AG04450 (cell line): ENCODE measurements around the gene INSYN1. TPM values are rescaled to one million over a fixed set of nuclear protein-coding genes. Genes with fewer than 3 reads are reported as not detected.

ENCODE experiments used
- CTCF ChIA-PET: fragments of 300-600, 350-600 bp; formaldehyde crosslinking; extraction: SDS; loops from one replicate; lab custom pipeline; 2022; ENCODE audit warnings: antibody characterized with exemption, inconsistent platforms; lab: Charles Lee
- POLR2A ChIA-PET: fragments of 350-600 bp; formaldehyde crosslinking; extraction: SDS; loops from one replicate; lab custom pipeline; 2021; ENCODE audit warnings: antibody characterized with exemption, inconsistent platforms; lab: Yijun Ruan, JAX
- DNase-seq: peaks from one replicate; pipeline ENCODE4 v3.0.0-alpha.2; 2011; ENCODE audit warnings: low read depth, low spot score
- H3K27ac ChIP-seq: one replicate; pipeline ENCODE4 v1.5.1; 2012; ENCODE audit warnings: low read depth, low read length, control low read depth
- H3K27me3 ChIP-seq: one replicate; pipeline ENCODE4 v1.6.0; 2012; ENCODE audit warnings: low read length; ENCODE audit not compliant: control insufficient read depth, insufficient read depth
- H3K4me3 ChIP-seq: 2 replicates; pipeline ENCODE4 v1.5.1; 2011; ENCODE audit warnings: mild to moderate bottlenecking, low read depth, low read length, control low read depth
- H3K9me3 ChIP-seq: 2 replicates; pipeline ENCODE4 v1.5.1; 2012; ENCODE audit warnings: low read length; ENCODE audit not compliant: control insufficient read depth, insufficient read depth
- polyA plus RNA-seq: library from polyadenylated mRNA; depleted of rRNA; stranded (reverse); fragments of >200 nt; gene quantifications from 2 replicates; pipeline ENCODE4 v1.2.3, GENCODE V29; 2011
- TF ChIP-seq, protein P1 (sequence below): IDR thresholded peaks from 2 replicates; pipeline ENCODE4 v1.5.1; 2011; ENCODE audit warnings: low read depth, low read length, control low read depth, inconsistent platforms

The INSYN1 gene
- polyA plus RNA-seq, 1 experiment = 0.29 TPM

DNA sequence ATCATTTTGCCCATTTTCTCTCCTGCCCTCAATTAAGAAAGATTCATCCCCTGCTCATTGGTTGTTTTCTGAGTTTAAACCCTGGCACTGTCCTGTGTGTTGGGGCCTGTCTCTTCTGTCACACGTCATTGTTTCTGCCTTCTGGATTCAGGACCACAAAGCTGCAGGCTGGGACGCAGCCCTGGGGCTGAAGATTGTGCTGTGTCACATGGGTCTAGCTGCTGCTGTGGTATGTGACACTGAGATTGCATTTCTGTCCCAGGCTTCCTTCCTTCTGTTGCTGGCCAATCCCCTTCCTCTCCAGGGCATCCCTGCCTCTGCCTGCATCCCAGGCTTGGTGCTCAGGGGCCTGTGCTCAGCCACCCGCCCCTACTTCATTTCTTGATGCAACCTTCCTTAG lies 28.9 kb downstream of the INSYN1 start:
- DNase-seq = no peak
- POLR2A ChIA-PET = no interaction called here
- CTCF ChIA-PET = no interaction called here
- no peak overlapping the region for H3K4me3 ChIP-seq
- no peaks in the 10 kb centered on the region; the same call in 1 of the 2 replicates for H3K9me3 ChIP-seq
- TF ChIP-seq, protein P1, sequence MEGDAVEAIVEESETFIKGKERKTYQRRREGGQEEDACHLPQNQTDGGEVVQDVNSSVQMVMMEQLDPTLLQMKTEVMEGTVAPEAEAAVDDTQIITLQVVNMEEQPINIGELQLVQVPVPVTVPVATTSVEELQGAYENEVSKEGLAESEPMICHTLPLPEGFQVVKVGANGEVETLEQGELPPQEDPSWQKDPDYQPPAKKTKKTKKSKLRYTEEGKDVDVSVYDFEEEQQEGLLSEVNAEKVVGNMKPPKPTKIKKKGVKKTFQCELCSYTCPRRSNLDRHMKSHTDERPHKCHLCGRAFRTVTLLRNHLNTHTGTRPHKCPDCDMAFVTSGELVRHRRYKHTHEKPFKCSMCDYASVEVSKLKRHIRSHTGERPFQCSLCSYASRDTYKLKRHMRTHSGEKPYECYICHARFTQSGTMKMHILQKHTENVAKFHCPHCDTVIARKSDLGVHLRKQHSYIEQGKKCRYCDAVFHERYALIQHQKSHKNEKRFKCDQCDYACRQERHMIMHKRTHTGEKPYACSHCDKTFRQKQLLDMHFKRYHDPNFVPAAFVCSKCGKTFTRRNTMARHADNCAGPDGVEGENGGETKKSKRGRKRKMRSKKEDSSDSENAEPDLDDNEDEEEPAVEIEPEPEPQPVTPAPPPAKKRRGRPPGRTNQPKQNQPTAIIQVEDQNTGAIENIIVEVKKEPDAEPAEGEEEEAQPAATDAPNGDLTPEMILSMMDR = no peak
- H3K27me3 ChIP-seq = peaks cover 17% of the 10 kb centered on the region
- no peak overlapping the region for H3K27ac ChIP-seq

DNA sequence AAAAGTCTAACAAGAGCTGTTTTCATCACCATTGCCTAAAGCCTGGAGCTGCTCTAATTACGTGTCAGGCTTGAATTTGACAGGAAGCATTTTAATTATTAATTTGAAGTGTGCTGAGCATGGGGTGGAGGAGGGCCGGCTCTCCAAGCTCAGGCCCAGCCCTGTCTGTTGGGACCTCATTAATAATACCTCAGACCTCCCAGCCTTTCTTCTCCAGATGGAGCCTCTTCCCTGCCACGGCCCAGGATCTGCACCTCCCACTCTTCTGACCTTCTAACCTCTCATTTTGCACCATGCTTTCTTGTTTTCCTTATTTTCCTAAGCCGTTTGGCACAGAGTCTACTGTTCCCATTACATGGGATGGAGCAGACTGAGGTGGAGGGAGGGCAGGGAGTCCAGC lies 30.0 kb downstream of the INSYN1 start:
- ChIA-PET POLR2A (no interaction called here), CTCF (interaction anchor here (1.6 to 6.0 kb wide), 2 partner anchors 18 to 87 kb away, joined by 4 to 33 read pairs; no protein-coding TSS in a partner anchor)
- H3K9me3 ChIP-seq = no peaks in the 10 kb centered on the region; the same call in 1 of the 2 replicates
- no peak overlapping the region for H3K4me3 ChIP-seq
- DNase-seq = no peak
- peaks cover 17% of the 10 kb centered on the region for H3K27me3 ChIP-seq
- TF ChIP-seq, protein P1 = no peak
- H3K27ac ChIP-seq = no peak overlapping the region

DNA sequence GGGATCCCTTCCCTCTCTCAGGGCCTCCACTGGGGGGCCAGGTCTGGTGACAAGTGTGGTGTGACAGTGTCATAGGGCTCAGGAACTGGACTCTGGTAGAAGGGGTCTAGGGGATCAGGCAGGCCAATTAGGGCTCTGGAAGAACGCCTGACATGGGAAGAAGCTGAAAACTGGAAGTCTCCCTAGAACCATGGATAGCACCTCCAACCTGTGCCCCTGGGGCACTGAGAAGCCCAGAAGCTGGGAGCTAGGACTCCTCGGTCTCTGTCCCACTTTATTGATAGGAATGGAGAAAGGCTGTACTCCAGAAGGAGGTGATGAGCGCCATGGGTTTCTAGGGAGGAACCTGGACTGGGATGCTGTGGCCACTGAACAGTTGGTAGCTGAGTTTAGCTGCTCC lies 30.7 kb downstream of the INSYN1 start:
- ChIA-PET POLR2A (no interaction called here), CTCF (interaction anchor here (1.3 to 6.0 kb wide), 3 partner anchors 17 to 86 kb away, joined by 4 to 33 read pairs (median 5); no protein-coding TSS in a partner anchor)
- Histone ChIP-seq H3K4me3 (no peak overlapping the region), H3K27me3 (peaks cover 17% of the 10 kb centered on the region), H3K9me3 (no peaks in the 10 kb centered on the region; the same call in 1 of the 2 replicates), H3K27ac (no peak overlapping the region)
- DNase-seq = no peak
- TF ChIP-seq, protein P1 = no peak

DNA sequence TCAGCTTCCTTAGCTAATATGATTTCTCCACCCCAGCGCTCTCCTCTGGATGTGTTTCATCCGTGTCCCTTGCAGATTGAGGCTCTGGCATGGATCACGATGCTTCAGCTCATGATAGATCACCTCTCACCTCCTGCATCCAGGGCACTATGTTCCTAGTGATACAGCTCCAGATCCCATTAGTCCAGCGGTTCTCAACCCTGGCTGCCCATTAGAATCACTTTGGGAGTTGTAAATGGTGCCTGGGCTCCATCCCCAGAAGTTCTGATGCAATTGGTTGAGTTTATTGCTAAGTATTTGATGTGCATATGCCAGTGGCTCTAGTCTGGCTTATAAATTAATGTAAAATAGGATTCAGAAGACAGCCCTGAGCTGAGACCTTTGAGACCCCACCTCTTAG lies 34.5 kb downstream of the INSYN1 start:
- ChIA-PET POLR2A (no interaction called here), CTCF (interaction anchor here (1.1 to 6.0 kb wide), 4 partner anchors 8 to 82 kb away, joined by 3 to 33 read pairs (median 11); no protein-coding TSS in a partner anchor)
- H3K27ac ChIP-seq = no peak overlapping the region
- H3K27me3 ChIP-seq = peaks cover 17% of the 10 kb centered on the region
- H3K9me3 ChIP-seq = no peaks in the 10 kb centered on the region; the same call in 1 of the 2 replicates
- no peak overlapping the region for H3K4me3 ChIP-seq
- TF ChIP-seq, protein P1 = no peak
- no peak for DNase-seq

DNA sequence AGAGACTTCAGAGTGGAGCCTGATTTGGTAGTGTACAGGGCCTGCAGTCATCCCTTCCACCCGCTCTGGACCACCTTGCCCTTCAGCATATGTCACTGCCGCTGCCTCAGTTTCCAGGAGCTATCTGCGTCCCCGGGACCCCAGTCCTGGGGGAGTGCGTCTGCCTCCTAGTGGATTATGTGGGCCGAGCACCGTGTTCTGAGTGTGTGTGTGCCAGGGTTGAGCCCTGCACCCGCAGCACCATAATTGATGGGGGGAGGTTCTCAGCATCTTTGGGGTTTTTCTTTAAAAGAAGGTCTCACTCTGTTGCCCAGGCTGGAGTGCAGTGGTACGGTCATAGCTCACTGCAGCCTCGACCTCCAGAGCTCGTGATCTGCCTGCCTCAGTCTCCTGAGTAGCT lies 35.3 kb downstream of the INSYN1 start:
- Histone ChIP-seq H3K4me3 (no peak overlapping the region), H3K27me3 (peaks cover 11% of the 10 kb centered on the region), H3K27ac (no peak overlapping the region), H3K9me3 (no peaks in the 10 kb centered on the region; the same call in 1 of the 2 replicates)
- DNase-seq = no peak
- ChIA-PET POLR2A (no interaction called here), CTCF (interaction anchor here (0.5 to 6.0 kb wide), 6 partner anchors 9 to 158 kb away, joined by 3 to 33 read pairs (median 4); no protein-coding TSS in a partner anchor)
- TF ChIP-seq, protein P1 = no peak
